B cell (primary cell): Measurements from ENCODE around the gene PRKCB.

Experiments
- CTCF ChIP-seq: fragments of 200-600 bp; IDR thresholded peaks from one replicate; pipeline ENCODE4 v1.8.0; 2022; ENCODE audit warnings: antibody characterized with exemption, mild to moderate bottlenecking
- EZH2 ChIP-seq: IDR thresholded peaks from 2 replicates; pipeline ENCODE4 v1.6.1; 2012; ENCODE audit warnings: borderline replicate concordance, low read depth, mild to moderate bottlenecking, moderate library complexity, low read length; ENCODE audit not compliant: insufficient read depth, poor library complexity, severe bottlenecking

GRCh38 chr16:23843143-23843542, 7.4 kb downstream of the PRKCB start:
- TF ChIP-seq CTCF, result no peak
- no peak for TF ChIP-seq EZH2
